Measurements from ENCODE around the gene KPNB1. TPM values are rescaled to one million over a fixed set of nuclear protein-coding genes. Genes with fewer than 3 reads are reported as not detected.
A peak's percentile ranks its signal among the peaks of the same experiment; 100 is the strongest.

The KPNB1 gene
- total RNA-seq, 4 donors from 2014 or later: 100 to 162 (median 139) TPM

DNA sequence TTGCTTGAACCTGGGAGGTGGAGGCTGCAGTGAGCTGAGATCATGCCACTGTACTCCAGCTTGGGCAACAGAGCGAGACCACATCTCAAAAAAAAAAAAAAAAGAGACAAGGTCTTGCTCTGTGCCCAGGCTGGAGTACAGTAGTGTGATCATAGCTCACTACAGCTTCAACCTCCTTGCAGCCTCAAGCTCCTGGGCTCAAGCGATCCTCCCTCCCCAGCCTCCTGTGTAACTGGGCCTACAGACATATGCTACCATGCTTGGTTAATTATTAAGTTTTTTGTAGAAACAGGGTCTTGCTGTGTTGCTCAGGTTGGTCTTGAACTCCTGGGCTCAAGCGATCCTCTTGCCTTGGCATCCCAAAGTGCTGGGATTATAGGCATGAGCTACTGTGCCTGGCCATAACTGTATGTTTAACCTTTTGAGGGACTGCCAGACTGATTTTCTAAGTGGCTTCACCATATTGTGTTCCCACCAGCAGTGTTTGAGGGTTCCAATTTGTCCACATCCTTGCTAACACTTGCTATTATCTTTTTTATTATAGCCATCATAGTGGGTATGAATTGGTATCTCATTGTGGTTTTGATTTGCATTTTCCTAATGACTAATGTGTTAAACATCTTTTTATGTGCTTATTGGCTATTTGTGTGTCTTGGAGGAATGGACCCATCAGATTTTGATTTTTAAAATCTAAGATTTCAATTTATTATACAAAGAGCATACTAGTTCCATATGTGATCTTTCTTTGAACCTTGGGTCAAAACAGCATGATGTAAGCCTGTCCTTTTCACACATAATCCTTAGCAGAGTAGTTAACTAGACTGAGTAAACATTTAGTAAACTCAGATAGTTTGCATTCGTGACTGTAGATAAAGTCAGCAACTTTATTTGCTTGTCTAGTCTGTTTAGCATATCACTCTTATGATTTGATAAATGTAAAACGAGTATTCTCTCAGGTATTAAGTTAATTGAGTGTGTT lies 38.1 kb upstream of the KPNB1 start:
- H3K36me3 ChIP-seq: peaks cover 65% of the 10 kb centered on the region
- WGBS: 86% methylated on average over 5 of the region's 5 CpGs
- H3K4me1 ChIP-seq: no peaks in the 10 kb centered on the region
- no peak overlapping the region for H3K27ac ChIP-seq
- no peak for DNase-seq (ENCODE audit: low spot score in 2 of 2)
- no peaks in the 10 kb centered on the region for H3K9me3 ChIP-seq
- TF ChIP-seq POLR2AphosphoS5 (IDR thresholded peaks at IDR 0.05) (no peak), POLR2A (IDR thresholded peaks at IDR 0.05) (no peak), EP300 (IDR thresholded peaks at IDR 0.05) (no peak)
- TF ChIP-seq, protein P1, sequence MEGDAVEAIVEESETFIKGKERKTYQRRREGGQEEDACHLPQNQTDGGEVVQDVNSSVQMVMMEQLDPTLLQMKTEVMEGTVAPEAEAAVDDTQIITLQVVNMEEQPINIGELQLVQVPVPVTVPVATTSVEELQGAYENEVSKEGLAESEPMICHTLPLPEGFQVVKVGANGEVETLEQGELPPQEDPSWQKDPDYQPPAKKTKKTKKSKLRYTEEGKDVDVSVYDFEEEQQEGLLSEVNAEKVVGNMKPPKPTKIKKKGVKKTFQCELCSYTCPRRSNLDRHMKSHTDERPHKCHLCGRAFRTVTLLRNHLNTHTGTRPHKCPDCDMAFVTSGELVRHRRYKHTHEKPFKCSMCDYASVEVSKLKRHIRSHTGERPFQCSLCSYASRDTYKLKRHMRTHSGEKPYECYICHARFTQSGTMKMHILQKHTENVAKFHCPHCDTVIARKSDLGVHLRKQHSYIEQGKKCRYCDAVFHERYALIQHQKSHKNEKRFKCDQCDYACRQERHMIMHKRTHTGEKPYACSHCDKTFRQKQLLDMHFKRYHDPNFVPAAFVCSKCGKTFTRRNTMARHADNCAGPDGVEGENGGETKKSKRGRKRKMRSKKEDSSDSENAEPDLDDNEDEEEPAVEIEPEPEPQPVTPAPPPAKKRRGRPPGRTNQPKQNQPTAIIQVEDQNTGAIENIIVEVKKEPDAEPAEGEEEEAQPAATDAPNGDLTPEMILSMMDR (IDR thresholded peaks at IDR 0.05): no peak
- H3K27me3 ChIP-seq: no peaks in the 10 kb centered on the region
- no peak overlapping the region for H3K4me3 ChIP-seq

DNA sequence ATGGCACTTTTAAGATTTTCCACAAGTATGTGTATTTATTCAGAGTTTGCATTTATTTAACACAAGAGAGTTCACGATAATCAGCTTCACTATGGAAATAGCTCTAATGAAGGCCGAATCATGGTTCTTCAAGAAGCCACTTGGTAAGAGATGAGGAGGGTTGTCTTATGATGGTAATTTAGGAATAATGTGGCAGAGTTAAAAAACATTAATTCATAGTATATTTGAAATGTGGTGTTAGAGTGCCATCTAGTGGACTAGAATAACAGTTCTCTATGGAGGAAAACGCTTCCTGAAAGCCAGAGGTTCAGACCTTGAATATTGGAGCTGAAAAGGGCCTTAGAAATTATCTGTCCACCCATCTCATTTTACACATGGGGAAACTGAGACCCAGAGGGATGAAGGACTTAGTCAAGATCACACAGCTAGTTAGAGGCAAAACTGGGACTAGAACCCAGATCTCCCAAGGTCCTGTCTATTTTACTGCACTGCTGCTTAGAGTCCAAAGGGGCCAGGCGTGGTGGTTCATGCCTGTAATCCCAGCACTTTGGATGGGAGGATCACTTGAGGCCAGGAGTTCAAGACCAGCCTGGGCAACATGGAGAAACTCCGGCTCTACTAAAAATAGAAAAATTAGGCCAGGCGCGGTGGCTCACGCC lies 33.8 kb upstream of the KPNB1 start:
- Histone ChIP-seq H3K27me3 (no peaks in the 10 kb centered on the region), H3K4me3 (no peak overlapping the region), H3K27ac (no peak overlapping the region), H3K9me3 (no peaks in the 10 kb centered on the region), H3K36me3 (peaks cover 75% of the 10 kb centered on the region), H3K4me1 (no peaks in the 10 kb centered on the region)
- DNase-seq (ENCODE audit: low spot score in 2 of 2): no peak
- TF ChIP-seq POLR2A (IDR thresholded peaks at IDR 0.05) (no peak), EP300 (IDR thresholded peaks at IDR 0.05) (no peak)
- TF ChIP-seq, protein P1 (IDR thresholded peaks at IDR 0.05): peak; percentile 33 to 59
- 68% methylated on average over 8 of the region's 8 CpGs for WGBS

DNA sequence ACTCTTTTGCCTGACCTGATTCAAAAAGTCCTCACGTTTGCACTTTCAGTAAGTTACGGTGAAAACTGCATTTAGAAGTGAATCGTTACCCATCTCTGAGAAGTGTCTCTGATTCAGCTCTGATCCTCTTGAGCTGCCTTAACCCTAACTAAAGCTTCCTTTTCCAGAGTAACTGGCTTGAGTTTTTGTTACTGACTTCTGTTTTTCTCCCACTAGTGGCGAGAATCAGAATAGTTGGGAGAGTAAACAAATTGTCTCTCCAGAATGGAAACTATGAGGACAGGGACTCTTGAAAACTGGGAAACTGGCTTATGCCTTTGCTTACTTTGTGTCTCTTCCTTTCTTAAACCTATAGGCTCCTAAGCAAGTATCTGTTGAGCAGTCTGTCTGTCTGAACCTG lies 31.3 kb upstream of the KPNB1 start:
- no peak overlapping the region for H3K27ac ChIP-seq
- H3K9me3 ChIP-seq: no peaks in the 10 kb centered on the region
- DNase-seq (ENCODE audit: low spot score in 2 of 2): no peak
- peaks cover 9% of the 10 kb centered on the region for H3K4me1 ChIP-seq
- peaks cover 64% of the 10 kb centered on the region for H3K36me3 ChIP-seq
- no peak for TF ChIP-seq POLR2AphosphoS5 (IDR thresholded peaks at IDR 0.05)
- no peaks in the 10 kb centered on the region for H3K27me3 ChIP-seq
- WGBS: 67% methylated on average over 4 of the region's 4 CpGs
- no peak overlapping the region for H3K4me3 ChIP-seq

DNA sequence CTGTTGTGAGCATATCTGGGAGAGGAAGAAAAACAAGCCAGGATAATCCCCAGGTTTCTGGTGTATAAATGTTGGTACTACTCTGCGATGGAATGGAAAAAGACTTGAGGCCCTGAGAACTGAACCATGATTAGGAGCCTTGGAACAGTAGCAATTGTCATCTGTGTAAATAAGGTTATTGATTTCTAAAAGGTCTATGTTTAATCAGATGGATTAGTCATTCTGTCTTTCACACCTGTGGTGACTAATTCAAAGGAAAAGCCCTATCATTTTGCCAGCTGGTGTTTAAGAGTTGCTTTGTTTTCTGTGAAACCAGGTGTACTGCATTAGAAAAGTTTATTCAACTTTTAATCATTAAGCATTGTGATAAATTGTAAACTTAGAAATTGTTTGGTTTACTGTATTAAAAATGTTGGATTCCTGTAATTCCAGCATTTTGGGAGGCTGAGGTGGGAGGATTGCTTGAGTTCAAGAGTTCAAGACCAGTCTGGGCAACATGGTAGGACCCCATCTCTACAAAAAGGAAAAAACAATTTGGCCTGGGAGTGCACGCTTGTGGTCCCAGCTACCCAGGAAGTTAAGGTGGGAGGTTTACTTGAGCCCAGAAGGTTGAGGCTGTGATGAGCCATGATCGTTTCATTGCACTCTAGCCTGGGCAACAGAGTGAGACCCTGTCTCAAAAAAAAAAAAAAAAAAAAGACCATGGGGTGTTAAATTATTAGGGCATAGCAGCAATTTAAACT lies 29.0 kb upstream of the KPNB1 start:
- peaks cover 9% of the 10 kb centered on the region for H3K4me1 ChIP-seq
- H3K4me3 ChIP-seq: no peak overlapping the region
- H3K27me3 ChIP-seq: no peaks in the 10 kb centered on the region
- TF ChIP-seq POLR2A (IDR thresholded peaks at IDR 0.05): no peak
- no peak for TF ChIP-seq EP300 (IDR thresholded peaks at IDR 0.05)
- TF ChIP-seq POLR2AphosphoS5 (IDR thresholded peaks at IDR 0.05): no peak
- TF ChIP-seq, protein P1 (IDR thresholded peaks at IDR 0.05): no peak
- H3K27ac ChIP-seq: peak overlapping the region; percentile 7
- no peaks in the 10 kb centered on the region for H3K9me3 ChIP-seq
- DNase-seq (ENCODE audit: low spot score in 2 of 2): no peak
- WGBS: 67% methylated on average over 3 of the region's 3 CpGs
- peaks cover 59% of the 10 kb centered on the region for H3K36me3 ChIP-seq

DNA sequence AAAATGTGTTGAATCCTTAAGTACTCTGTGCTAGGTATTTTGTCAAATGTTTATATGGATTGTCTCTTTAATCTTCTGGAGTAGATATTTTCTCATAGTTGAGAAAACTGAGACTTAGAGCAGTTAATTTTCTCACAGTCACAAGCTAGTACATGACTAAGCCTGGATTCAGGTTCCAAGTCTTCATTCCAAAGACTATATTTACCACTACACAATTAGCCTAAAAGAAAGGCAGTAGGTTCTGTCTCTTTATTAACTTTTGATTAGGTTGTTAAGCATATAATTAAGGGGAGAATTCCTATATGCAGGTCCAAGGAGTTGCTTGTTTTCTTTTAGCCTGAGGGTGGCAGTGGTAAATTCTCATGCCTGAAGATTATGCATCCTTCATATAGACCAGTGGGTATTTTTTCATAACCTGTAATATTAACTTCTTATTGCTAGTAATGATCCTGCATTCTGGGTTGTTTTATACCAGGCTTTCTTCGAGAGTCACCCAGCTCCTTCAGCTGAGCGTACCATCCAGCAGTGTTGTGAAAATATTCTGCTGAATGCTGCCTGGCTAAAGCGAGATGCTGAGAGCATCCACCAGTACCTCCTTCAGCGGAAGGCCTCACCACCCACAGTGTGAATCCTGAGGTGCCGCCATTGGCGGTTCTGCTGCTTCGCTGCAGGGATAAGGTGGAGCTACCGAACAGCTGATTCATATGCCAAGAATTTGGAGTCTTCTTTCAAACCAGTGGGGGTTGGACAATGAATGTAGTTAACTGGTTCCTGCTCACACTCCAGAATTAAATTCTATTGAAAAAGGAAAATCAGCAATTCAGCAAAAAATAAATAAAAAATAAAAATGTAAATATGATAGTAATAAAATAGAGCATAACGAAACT lies 28.2 kb upstream of the KPNB1 start:
- DNase-seq (ENCODE audit: low spot score in 2 of 2): no peak
- H3K36me3 ChIP-seq: peaks cover 59% of the 10 kb centered on the region

More for the DNA sequence above, 28.2 kb upstream of the KPNB1 start:
- Histone ChIP-seq H3K9me3 (no peaks in the 10 kb centered on the region), H3K27ac (peak overlapping the region; percentile 15), H3K4me1 (peaks cover 9% of the 10 kb centered on the region), H3K4me3 (no peak overlapping the region), H3K27me3 (no peaks in the 10 kb centered on the region)
- WGBS: 45% methylated on average over 9 of the region's 9 CpGs
- TF ChIP-seq EP300 (IDR thresholded peaks at IDR 0.05) (no peak), POLR2AphosphoS5 (IDR thresholded peaks at IDR 0.05) (no peak), POLR2A (IDR thresholded peaks at IDR 0.05) (no peak)
- TF ChIP-seq, protein P1 (IDR thresholded peaks at IDR 0.05): no peak

Data from suprapubic skin (tissue), 4 donors.